ENCODE data around the gene KIAA1217. TPM values are rescaled to one million over a fixed set of nuclear protein-coding genes. Genes with fewer than 3 reads are reported as not detected.

Gene KIAA1217
- total RNA-seq, 1 donor from 2014 or later = 18.9 TPM

- TF ChIP-seq CTCF (IDR thresholded peaks at IDR 0.05; ENCODE audit: insufficient read depth, low read length, poor library complexity, severe bottlenecking) = no peak
- Histone ChIP-seq H3K27me3 (ENCODE audit: control insufficient read depth, insufficient read depth, low read length) (no peaks in the 10 kb centered on the region), H3K36me3 (ENCODE audit: control insufficient read depth, insufficient read depth, low read length) (no peaks in the 10 kb centered on the region), H3K4me3 (ENCODE audit: low read depth, low read length) (no peak overlapping the region)
- no peak for DNase-seq (ENCODE audit: low read depth)
Measured at GRCh38 chr10:24494777-24495176, 285.8 kb downstream of the KIAA1217 start.

GRCh38 chr10:24495666-24496460 is 286.9 kb downstream of the KIAA1217 start:
- no peak for TF ChIP-seq CTCF (IDR thresholded peaks at IDR 0.05; ENCODE audit: insufficient read depth, low read length, poor library complexity, severe bottlenecking)
- Histone ChIP-seq H3K27me3 (ENCODE audit: control insufficient read depth, insufficient read depth, low read length) (no peaks in the 10 kb centered on the region), H3K36me3 (ENCODE audit: control insufficient read depth, insufficient read depth, low read length) (no peaks in the 10 kb centered on the region), H3K4me3 (ENCODE audit: low read depth, low read length) (no peak overlapping the region)
- no peak for DNase-seq (ENCODE audit: low read depth)

GRCh38 chr10:24496906-24497305 is 288.0 kb downstream of the KIAA1217 start:
- H3K36me3 ChIP-seq (ENCODE audit: control insufficient read depth, insufficient read depth, low read length) = no peaks in the 10 kb centered on the region
- DNase-seq (ENCODE audit: low read depth) = no peak
- TF ChIP-seq CTCF (IDR thresholded peaks at IDR 0.05; ENCODE audit: insufficient read depth, low read length, poor library complexity, severe bottlenecking) = no peak
- H3K4me3 ChIP-seq (ENCODE audit: low read depth, low read length) = no peak overlapping the region
- no peaks in the 10 kb centered on the region for H3K27me3 ChIP-seq (ENCODE audit: control insufficient read depth, insufficient read depth, low read length)

GRCh38 chr10:24501056-24501711 is 292.2 kb downstream of the KIAA1217 start:
- Histone ChIP-seq H3K4me3 (ENCODE audit: low read depth, low read length) (no peak overlapping the region), H3K27me3 (ENCODE audit: control insufficient read depth, insufficient read depth, low read length) (no peaks in the 10 kb centered on the region), H3K36me3 (ENCODE audit: control insufficient read depth, insufficient read depth, low read length) (no peaks in the 10 kb centered on the region)
- DNase-seq (ENCODE audit: low read depth) = no peak
- no peak for TF ChIP-seq CTCF (IDR thresholded peaks at IDR 0.05; ENCODE audit: insufficient read depth, low read length, poor library complexity, severe bottlenecking)

GRCh38 chr10:24502006-24502405 is 293.1 kb downstream of the KIAA1217 start:
- H3K4me3 ChIP-seq (ENCODE audit: low read depth, low read length) = no peak overlapping the region
- no peak for DNase-seq (ENCODE audit: low read depth)
- no peaks in the 10 kb centered on the region for H3K36me3 ChIP-seq (ENCODE audit: control insufficient read depth, insufficient read depth, low read length)
- no peak for TF ChIP-seq CTCF (IDR thresholded peaks at IDR 0.05; ENCODE audit: insufficient read depth, low read length, poor library complexity, severe bottlenecking)
- no peaks in the 10 kb centered on the region for H3K27me3 ChIP-seq (ENCODE audit: control insufficient read depth, insufficient read depth, low read length)
